Testis (tissue), 3 donors: ENCODE data around the gene BTBD17. TPM values are rescaled to one million over a fixed set of nuclear protein-coding genes. Genes with fewer than 3 reads are reported as not detected.

ENCODE experiments used
- DNase-seq: peaks from one replicate; pipeline ENCODE4 v3.0.0-alpha.2; 2019
- H3K27ac ChIP-seq, 2 donors: fragments of 200-600 bp; sonication (generic); one replicate each; pipeline ENCODE4 v1.5.1; 2019
- H3K27me3 ChIP-seq: fragments of 200-600 bp; sonication (generic); one replicate; pipeline ENCODE4 v1.5.1; 2019
- H3K36me3 ChIP-seq: fragments of 200-600 bp; sonication (generic); one replicate; pipeline ENCODE4 v1.5.1; 2017; ENCODE audit warnings: low read depth; ENCODE audit errors: missing control alignments
- H3K4me1 ChIP-seq: fragments of 200-600 bp; sonication (generic); one replicate; pipeline ENCODE4 v1.5.1; 2019
- H3K4me3 ChIP-seq, 2 donors: fragments of 200-600 bp; sonication (generic); one replicate each; pipeline ENCODE4 v1.5.1; 2017 to 2019
- H3K9me3 ChIP-seq: fragments of 200-600 bp; sonication (generic); one replicate; pipeline ENCODE4 v1.5.1; 2017
- CTCF ChIP-seq, 3 experiments: fragments of 450-650 bp in 2 of 3; fragments of 200-600 bp in 1 of 3; sonication (generic) in 1 of 3; IDR thresholded peaks; one replicate each; pipeline ENCODE4 v1.5.1; 2016 to 2019; ENCODE audit warnings: antibody characterized with exemption in 3 of 3, mild to moderate bottlenecking in 2 of 3, moderate library complexity in 1 of 3
- POLR2A ChIP-seq: fragments of 450-650 bp; IDR thresholded peaks from one replicate; pipeline ENCODE4 v1.6.1; 2017; ENCODE audit warnings: antibody characterized with exemption, mild to moderate bottlenecking, moderate library complexity
- WGBS, 2 donors: methylation state at CpG; one replicate each; pipeline ENCODE4 v1.1.5; 2018; 5-methylcytosine and 5-hydroxymethylcytosine counted together
- intact Hi-C: fragments of 100-400 bp; cut with DNase I; formaldehyde crosslinking; loops from one replicate; pipeline ENCODE4 v1.15.1; 2023; ENCODE audit warnings: low total_unique reads
- polyA plus RNA-seq: library from polyadenylated mRNA; stranded (reverse); fragments of 350-450 nt; fragmentation: Illumina TruSeq; extraction: RNeasy Lipid Tissue Mini Kit (QIAGEN cat#74804); gene quantifications from one replicate; pipeline ENCODE4 v1.2.3, GENCODE V29; 2014; ENCODE audit warnings: low read depth, low replicate concordance; ENCODE audit not compliant: insufficient read depth
- total RNA-seq, 2 donors: library from RNA; depleted of rRNA; stranded (reverse); fragments of >200 nt; gene quantifications; one replicate each; pipeline ENCODE4 v1.2.3, GENCODE V29; 2016

Gene BTBD17
- total and polyA plus RNA-seq, 3 donors from 2014 or later = 0.79 to 1.2 TPM; not detected in 1

- WGBS, 2 donors = 92 to 96% methylated on average over 4 of the region's 4 CpGs
- Histone ChIP-seq H3K36me3 (no peaks in the 10 kb centered on the region), H3K9me3 (no peaks in the 10 kb centered on the region), H3K27ac (no peak overlapping the region), H3K4me3 (no peak overlapping the region), H3K27me3 (no peaks in the 10 kb centered on the region), H3K4me1 (no peaks in the 10 kb centered on the region)
- DNase-seq = no peak
- no peak for TF ChIP-seq CTCF (IDR thresholded peaks at IDR 0.05)
- TF ChIP-seq POLR2A = no peak
- intact Hi-C loops = no loop called here
Measured at GRCh38 chr17:74396567-74396966, 34.9 kb upstream of the BTBD17 start.

GRCh38 chr17:74394977-74395376, 33.3 kb upstream of the BTBD17 start:
- TF ChIP-seq POLR2A = no peak
- TF ChIP-seq CTCF (IDR thresholded peaks at IDR 0.05) = no peak
- no peaks in the 10 kb centered on the region for H3K4me1 ChIP-seq
- H3K9me3 ChIP-seq = no peaks in the 10 kb centered on the region
- no peak for DNase-seq
- no peak overlapping the region for H3K4me3 ChIP-seq
- intact Hi-C loops = no loop called here
- H3K27me3 ChIP-seq = no peaks in the 10 kb centered on the region
- 91 to 95% methylated on average over 6 to 7 of the region's 7 CpGs for WGBS, 2 donors
- no peak overlapping the region for H3K27ac ChIP-seq
- no peaks in the 10 kb centered on the region for H3K36me3 ChIP-seq

GRCh38 chr17:74394275-74394950, 32.7 kb upstream of the BTBD17 start:
- H3K27me3 ChIP-seq = no peaks in the 10 kb centered on the region
- no peak overlapping the region for H3K27ac ChIP-seq
- H3K36me3 ChIP-seq = no peaks in the 10 kb centered on the region
- no peaks in the 10 kb centered on the region for H3K4me1 ChIP-seq
- TF ChIP-seq CTCF (IDR thresholded peaks at IDR 0.05) = no peak
- TF ChIP-seq POLR2A = no peak
- H3K4me3 ChIP-seq = no peak overlapping the region
- WGBS, 2 donors = 79 to 83% methylated on average over 12 of the region's 12 CpGs
- intact Hi-C loops = no loop called here
- H3K9me3 ChIP-seq = no peaks in the 10 kb centered on the region
- DNase-seq = no peak

GRCh38 chr17:74393346-74393942, 31.8 kb upstream of the BTBD17 start:
- H3K9me3 ChIP-seq = no peaks in the 10 kb centered on the region
- TF ChIP-seq CTCF (IDR thresholded peaks at IDR 0.05) (no peak), POLR2A (no peak)
- H3K27me3 ChIP-seq = no peaks in the 10 kb centered on the region
- H3K4me3 ChIP-seq = no peak overlapping the region
- H3K4me1 ChIP-seq = no peaks in the 10 kb centered on the region
- H3K27ac ChIP-seq = no peak overlapping the region
- 64 to 65% methylated on average over 6 of the region's 6 CpGs for WGBS, 2 donors
- intact Hi-C loops = no loop called here
- DNase-seq = peak; percentile 32
- H3K36me3 ChIP-seq = no peaks in the 10 kb centered on the region

- DNase-seq = no peak
- Histone ChIP-seq H3K9me3 (no peaks in the 10 kb centered on the region), H3K36me3 (no peaks in the 10 kb centered on the region), H3K27ac (no peak overlapping the region), H3K4me3 (no peak overlapping the region), H3K27me3 (no peaks in the 10 kb centered on the region), H3K4me1 (no peaks in the 10 kb centered on the region)
- WGBS, 2 donors = 71 to 72% methylated on average over 5 of the region's 5 CpGs
- no peak for TF ChIP-seq CTCF (IDR thresholded peaks at IDR 0.05)
- no peak for TF ChIP-seq POLR2A
- intact Hi-C loops = no loop called here
Measured at GRCh38 chr17:74392848-74393247, 31.2 kb upstream of the BTBD17 start.
